Esophagus muscularis mucosa (tissue), 4 donors: Measurements from ENCODE around the gene SNED1. TPM values are rescaled to one million over a fixed set of nuclear protein-coding genes. Genes with fewer than 3 reads are reported as not detected.

Source experiments
- DNase-seq: peaks from one replicate; pipeline ENCODE4 v3.0.0-alpha.2; 2017; ENCODE audit errors: extremely low spot score
- H3K27ac ChIP-seq, 4 donors: fragments of 200-600 bp; sonication (generic); replicated peaks in 1 of 4; 1 replicate in 3 of 4; 2 replicates in 1 of 4; pipeline ENCODE4 v1.5.1; 2016 to 2019; ENCODE audit warnings: mild to moderate bottlenecking in 1 of 4
- H3K27me3 ChIP-seq, 4 donors: fragments of 200-600 bp; sonication (generic); one replicate each; pipeline versions ENCODE4 v1.5.1 to v1.6.0; 2016 to 2019
- H3K36me3 ChIP-seq, 4 donors: fragments of 200-600 bp; sonication (generic); one replicate each; pipeline ENCODE4 v1.5.1; 2016 to 2019
- H3K4me1 ChIP-seq, 4 donors: fragments of 200-600 bp; sonication (generic); one replicate each; pipeline ENCODE4 v1.5.1; 2016 to 2019
- H3K4me3 ChIP-seq, 4 donors: fragments of 200-600 bp; sonication (generic); 1 replicate in 2 of 4; 2 replicates in 2 of 4; pipeline ENCODE4 v1.5.1; 2016 to 2019; ENCODE audit warnings: mild to moderate bottlenecking in 4 of 4, moderate library complexity in 1 of 4
- H3K9me3 ChIP-seq, 4 donors: fragments of 200-600 bp; sonication (generic); 1 replicate in 3 of 4; 2 replicates in 1 of 4; pipeline ENCODE4 v1.5.1; 2016 to 2019
- CTCF ChIP-seq, 3 experiments: fragments of 200-600 bp in 2 of 3; fragments of 450-650 bp in 1 of 3; sonication (generic) in 2 of 3; IDR thresholded peaks; one replicate each; pipeline ENCODE4 v1.5.1; 2017 to 2019; ENCODE audit warnings: antibody characterized with exemption in 3 of 3, mild to moderate bottlenecking in 2 of 3, moderate library complexity in 1 of 3
- EP300 ChIP-seq: sonication (generic); formaldehyde crosslinking; IDR thresholded peaks from one replicate; pipeline ENCODE4 v1.6.1; 2017; ENCODE audit warnings: antibody characterized with exemption
- POLR2A ChIP-seq: fragments of 450-650 bp; IDR thresholded peaks from one replicate; pipeline ENCODE4 v1.6.1; 2017; ENCODE audit warnings: antibody characterized with exemption, moderate library complexity, mild to moderate bottlenecking, low read depth
- POLR2AphosphoS5 ChIP-seq, 2 donors: sonication (generic); formaldehyde crosslinking; IDR thresholded peaks; one replicate each; pipeline ENCODE4 v1.6.1; 2017; ENCODE audit warnings: antibody characterized with exemption in 2 of 2
- WGBS: methylation state at CpG from one replicate; pipeline ENCODE4 v1.1.5; 2018; 5-methylcytosine and 5-hydroxymethylcytosine counted together
- intact Hi-C: fragments of 100-400 bp; cut with DNase I; formaldehyde crosslinking; loops from one replicate; pipeline ENCODE4 v1.15.1; 2023
- total RNA-seq, 4 donors: library from RNA; depleted of rRNA; stranded (reverse); fragments of >200 nt; gene quantifications; one replicate each; pipeline versions ENCODE4 v1.1.0 to v1.2.1, GENCODE V29; 2016

The SNED1 gene
- total RNA-seq, 4 donors from 2014 or later: 7.3 to 14.1 (median 11.6) TPM

DNA sequence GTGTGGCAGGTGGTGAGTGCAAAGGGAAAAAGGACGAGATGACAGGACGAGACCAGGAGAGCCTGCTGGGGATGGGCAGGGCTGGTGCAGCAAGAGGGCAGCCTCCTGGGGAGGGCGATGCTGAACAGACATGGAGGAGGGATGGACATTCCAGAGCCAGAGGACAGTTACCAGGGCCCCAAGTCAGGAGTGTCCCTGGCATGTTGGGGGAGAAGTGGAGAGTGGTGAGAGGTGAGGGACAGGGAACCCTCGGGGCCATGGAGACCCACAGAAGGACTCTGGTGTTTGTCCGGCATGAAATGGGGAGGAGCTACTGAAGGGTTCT lies 84.6 kb downstream of the SNED1 start:
- Histone ChIP-seq H3K27ac (no peak overlapping the region), H3K4me3 (no peak overlapping the region), H3K27me3 (no peaks in the 10 kb centered on the region), H3K36me3 (peaks cover 0 to 34% (median 32%) of the 10 kb centered on the region in 4 donors), H3K4me1 (peaks cover 0 to 4% (median 0%) of the 10 kb centered on the region in 4 donors), H3K9me3 (no peaks in the 10 kb centered on the region)
- TF ChIP-seq POLR2AphosphoS5 (IDR thresholded peaks at IDR 0.05) (no peak), CTCF (IDR thresholded peaks at IDR 0.05) (no peak), EP300 (no peak), POLR2A (no peak)
- WGBS: 81% methylated on average over 5 of the region's 5 CpGs
- intact Hi-C loops: no loop called here
- no peak for DNase-seq

GRCh38 chr2:241084856-241085444 lies 86.5 kb downstream of the SNED1 start:
- H3K4me1 ChIP-seq: peaks cover 0 to 4% (median 0%) of the 10 kb centered on the region in 4 donors
- H3K9me3 ChIP-seq: no peaks in the 10 kb centered on the region
- TF ChIP-seq EP300 (no peak), CTCF (IDR thresholded peaks at IDR 0.05) (no peak), POLR2A (no peak), POLR2AphosphoS5 (IDR thresholded peaks at IDR 0.05) (no peak)
- no peak overlapping the region for H3K4me3 ChIP-seq
- WGBS: 98% methylated on average over 4 of the region's 4 CpGs
- no peak for DNase-seq
- no peak overlapping the region for H3K27ac ChIP-seq
- no peaks in the 10 kb centered on the region for H3K27me3 ChIP-seq
- peaks cover 0 to 51% (median 51%) of the 10 kb centered on the region in 4 donors for H3K36me3 ChIP-seq
- intact Hi-C loops: no loop called here

GRCh38 chr2:241087420-241088268 lies 89.2 kb downstream of the SNED1 start:
- no peak for DNase-seq

DNA sequence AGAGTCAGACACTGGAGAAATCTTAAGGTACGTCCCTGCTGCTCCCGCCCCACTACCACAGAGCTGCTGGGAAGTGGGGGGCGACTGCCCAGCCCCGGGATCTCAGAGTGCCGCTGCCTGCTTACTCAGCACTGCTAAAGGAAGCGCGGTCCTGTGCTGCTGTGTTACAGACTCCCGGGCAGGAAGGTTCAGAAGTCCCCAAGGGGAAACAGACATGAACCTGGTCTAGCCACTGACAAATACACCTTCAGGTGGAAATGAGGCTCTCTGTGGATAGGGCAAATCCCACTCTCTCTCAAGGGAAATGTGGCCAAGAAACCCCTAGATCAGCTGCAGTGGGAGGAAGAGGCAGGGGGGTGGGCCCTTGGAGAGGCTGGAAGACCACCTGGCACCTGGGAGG lies 90.0 kb downstream of the SNED1 start:
- WGBS: 69% methylated on average over 8 of the region's 8 CpGs
- TF ChIP-seq POLR2A (no peak), POLR2AphosphoS5 (IDR thresholded peaks at IDR 0.05) (no peak), EP300 (no peak), CTCF (IDR thresholded peaks at IDR 0.05) (no peak)
- H3K4me1 ChIP-seq: no peaks in the 10 kb centered on the region
- H3K9me3 ChIP-seq: no peaks in the 10 kb centered on the region
- peaks cover 0 to 85% (median 80%) of the 10 kb centered on the region in 4 donors for H3K36me3 ChIP-seq
- intact Hi-C loops: no loop called here
- no peak overlapping the region for H3K4me3 ChIP-seq
- no peaks in the 10 kb centered on the region for H3K27me3 ChIP-seq
- H3K27ac ChIP-seq: no peak overlapping the region
- no peak for DNase-seq

More at GRCh38 chr2:241087420-241088268, 89.2 kb downstream of the SNED1 start:
- WGBS: 94% methylated on average over 26 of the region's 29 CpGs
- TF ChIP-seq POLR2A (no peak), CTCF (IDR thresholded peaks at IDR 0.05) (no peak), EP300 (no peak), POLR2AphosphoS5 (IDR thresholded peaks at IDR 0.05) (no peak)
- no peak overlapping the region for H3K4me3 ChIP-seq
- intact Hi-C loops: no loop called here
- peaks cover 0 to 78% (median 73%) of the 10 kb centered on the region in 4 donors for H3K36me3 ChIP-seq
- H3K27me3 ChIP-seq: no peaks in the 10 kb centered on the region
- no peak overlapping the region for H3K27ac ChIP-seq
- H3K9me3 ChIP-seq: no peaks in the 10 kb centered on the region
- H3K4me1 ChIP-seq: no peaks in the 10 kb centered on the region
